Omental fat pad (tissue), 4 donors: ENCODE measurements around the gene TRDN. TPM values are rescaled to one million over a fixed set of nuclear protein-coding genes. Genes with fewer than 3 reads are reported as not detected.
"Not testable (repeated sequence)": the region's sequence is repeated elsewhere in the genome, so short reads cannot be mapped to it uniquely, and the experiment has no call there.

Experiments
- ATAC-seq: fragments of 150-250 bp; one replicate; pipeline ENCODE4 v1.9.1; 2016; ENCODE audit warnings: mild to moderate bottlenecking, moderate library complexity; ENCODE audit not compliant: low FRiP score
- DNase-seq: peaks from one replicate; pipeline ENCODE4 v3.0.0-alpha.2; 2019; ENCODE audit warnings: low spot score
- CTCF ChIP-seq, 3 donors: fragments of 450-650 bp; IDR thresholded peaks; one replicate each; pipeline ENCODE4 v1.5.1; 2016 to 2017; ENCODE audit warnings: antibody characterized with exemption in 3 of 3, mild to moderate bottlenecking in 3 of 3, moderate library complexity in 2 of 3
- total RNA-seq, 4 donors: library from RNA; depleted of rRNA; stranded (reverse); fragments of >200 nt; gene quantifications; one replicate each; pipeline ENCODE4 v1.1.0, GENCODE V29; 2016

Gene TRDN
- total RNA-seq, 4 donors from 2014 or later: 0.09 to 1.1 (median 0.12) TPM; not detected in 1

DNA sequence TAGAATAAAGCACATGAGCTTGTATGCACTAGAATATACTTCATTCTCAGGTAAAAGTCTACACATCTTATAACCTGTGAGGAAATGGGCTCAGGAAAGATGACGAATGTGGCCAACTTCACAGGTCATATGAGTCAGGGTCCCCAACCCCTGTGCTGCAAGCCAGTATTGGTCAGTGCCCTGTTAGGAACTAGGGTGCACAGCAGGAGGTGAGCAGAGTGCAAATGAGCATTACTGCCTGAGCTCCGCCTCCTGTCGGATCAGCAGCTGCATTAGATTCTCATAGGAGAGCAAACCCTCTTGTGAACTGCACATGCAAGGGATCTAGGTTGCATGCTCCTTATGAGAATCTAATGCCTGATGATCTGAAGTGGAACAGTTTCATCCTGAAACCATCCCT, 182.3 kb downstream of the TRDN start:
- DNase-seq (no peak), ATAC-seq (no peak)
- TF ChIP-seq CTCF (IDR thresholded peaks at IDR 0.05): no peak

DNA sequence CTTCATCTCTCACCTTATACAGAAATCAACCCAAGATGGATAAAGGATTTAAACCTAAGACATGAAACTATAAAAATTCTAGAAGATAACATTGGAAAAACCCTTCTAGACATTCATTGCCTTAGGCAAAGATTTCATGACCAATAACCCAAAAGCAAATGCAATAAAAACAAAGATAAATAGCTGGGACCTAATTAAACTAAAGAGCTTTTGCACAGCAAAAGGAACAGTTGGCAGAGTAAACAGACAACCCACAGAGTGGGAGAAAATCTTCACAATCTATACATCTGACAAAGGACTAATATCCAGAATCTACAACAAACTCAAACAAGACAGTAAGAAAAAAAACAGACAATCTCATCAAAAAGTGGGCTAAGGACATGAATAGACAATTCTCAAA, 183.7 kb downstream of the TRDN start:
- DNase-seq, ATAC-seq: not testable (repeated sequence)

- DNase-seq: no peak
- ATAC-seq: no peak
- TF ChIP-seq CTCF (IDR thresholded peaks at IDR 0.05): no peak
Observed at GRCh38 chr6:123448306-123448884, 188.4 kb downstream of the TRDN start.

DNA sequence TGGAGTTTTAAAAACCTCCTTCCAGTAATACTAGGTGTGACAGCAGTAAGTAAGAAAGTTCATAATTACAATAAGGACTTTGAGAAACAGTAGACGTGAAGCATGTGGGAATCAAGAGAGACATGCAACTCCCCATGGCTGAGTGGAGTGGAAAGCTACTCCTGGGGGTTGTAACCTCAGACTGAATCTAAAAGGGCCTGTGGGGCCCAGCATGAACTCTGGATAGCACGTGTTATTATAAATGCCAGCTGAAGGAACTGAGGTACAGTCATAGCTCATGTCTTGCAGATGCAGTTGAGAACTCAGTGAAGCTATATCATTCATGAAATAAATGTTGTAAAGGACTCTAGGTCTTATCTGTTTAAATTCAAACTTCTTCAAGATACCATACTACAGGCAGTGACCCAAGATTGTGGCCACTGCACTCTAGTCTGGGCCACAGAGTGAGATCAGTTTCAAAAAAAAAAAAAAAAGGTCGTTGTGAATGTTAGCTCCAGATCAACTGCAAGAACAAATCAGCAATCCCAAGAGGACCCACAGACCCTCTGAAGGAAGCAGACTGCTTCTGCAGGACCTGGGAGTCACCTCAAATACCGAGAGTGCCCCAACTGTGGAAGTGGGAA, 189.3 kb downstream of the TRDN start:
- DNase-seq (no peak), ATAC-seq (no peak)
- TF ChIP-seq CTCF (IDR thresholded peaks at IDR 0.05): no peak

- no peak for TF ChIP-seq CTCF (IDR thresholded peaks at IDR 0.05)
- DNase-seq: no peak
- ATAC-seq: no peak
Observed at GRCh38 chr6:123439371-123439770, 197.4 kb downstream of the TRDN start.

DNA sequence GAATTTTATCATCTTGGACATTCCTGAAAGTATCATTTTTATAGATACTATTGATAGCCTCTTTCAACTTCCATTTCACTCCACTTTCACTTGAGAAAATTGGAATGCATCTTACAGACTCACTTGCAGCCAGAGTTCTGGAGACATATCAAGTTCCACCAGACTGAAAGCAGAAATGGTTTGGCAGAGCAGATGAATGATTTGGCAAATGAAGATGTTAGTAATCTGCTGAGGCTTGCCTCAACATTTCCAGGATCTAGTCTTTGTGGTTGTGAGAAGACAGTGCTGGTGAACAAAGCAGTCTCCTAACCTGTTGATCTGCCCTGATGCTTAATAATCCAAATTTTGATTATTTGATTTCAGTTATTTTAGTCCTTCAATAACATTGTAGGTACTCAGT, 202.6 kb downstream of the TRDN start:
- no peak for ATAC-seq
- TF ChIP-seq CTCF (IDR thresholded peaks at IDR 0.05): no peak
- no peak for DNase-seq

- no peak for TF ChIP-seq CTCF (IDR thresholded peaks at IDR 0.05)
- no peak for ATAC-seq
- DNase-seq: no peak
Observed at GRCh38 chr6:123430970-123431369, 205.8 kb downstream of the TRDN start.
